DMS53 (cell line): ENCODE data around the gene AGBL4.
A peak's percentile ranks its signal among the peaks of the same experiment; 100 is the strongest.

ENCODE experiments used
- DNase-seq: peaks from one replicate; lab custom pipeline; 2025; lab: John Stamatoyannopoulos, UW

Gene AGBL4

DNA sequence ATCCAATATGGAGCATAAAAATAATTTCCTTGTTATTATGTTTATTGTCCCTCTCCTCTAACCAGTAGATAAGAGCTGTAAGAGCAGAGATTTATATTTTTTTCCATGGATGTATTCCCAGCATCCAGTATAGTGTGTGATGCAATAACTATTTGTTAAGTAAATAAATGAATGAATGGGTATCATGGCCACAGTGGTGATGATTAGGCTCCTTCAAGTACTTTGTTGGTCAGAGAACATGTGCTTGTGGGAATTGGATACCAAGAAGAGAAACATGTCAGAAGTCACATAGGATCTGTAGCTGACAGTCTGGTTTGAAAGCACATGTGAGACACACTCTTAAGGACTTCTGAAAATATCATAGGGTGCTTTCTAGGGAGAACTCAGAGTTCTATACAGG lies 588.5 kb downstream of the AGBL4 start:
- peak; percentile 77 for DNase-seq

- peak; percentile 13 for DNase-seq
Observed at GRCh38 chr1:49424782-49425181, 599.0 kb downstream of the AGBL4 start.

GRCh38 chr1:49416758-49417157 lies 607.0 kb downstream of the AGBL4 start:
- peak; percentile 22 for DNase-seq

DNA sequence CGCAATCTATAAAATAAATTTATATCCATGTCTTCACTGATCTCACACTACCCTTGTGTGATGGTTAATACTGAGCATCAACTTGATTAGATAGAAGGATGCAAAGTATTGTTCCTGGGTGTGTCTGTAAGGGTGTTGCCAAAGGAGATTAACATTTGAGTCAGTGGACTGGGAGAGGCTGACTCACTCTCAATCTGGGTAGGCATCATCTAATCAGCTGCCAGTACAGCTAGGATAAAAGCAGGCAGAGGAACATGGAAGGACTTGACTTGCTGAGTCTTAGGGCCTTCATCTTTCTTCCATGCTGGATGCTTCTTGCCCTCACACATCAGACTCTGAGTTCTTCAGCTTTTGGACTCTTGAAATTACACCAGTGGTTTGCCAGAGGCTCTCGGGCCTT lies 615.4 kb downstream of the AGBL4 start:
- no peak for DNase-seq

- no peak for DNase-seq
Observed at GRCh38 chr1:49397086-49397485, 626.7 kb downstream of the AGBL4 start.

DNA sequence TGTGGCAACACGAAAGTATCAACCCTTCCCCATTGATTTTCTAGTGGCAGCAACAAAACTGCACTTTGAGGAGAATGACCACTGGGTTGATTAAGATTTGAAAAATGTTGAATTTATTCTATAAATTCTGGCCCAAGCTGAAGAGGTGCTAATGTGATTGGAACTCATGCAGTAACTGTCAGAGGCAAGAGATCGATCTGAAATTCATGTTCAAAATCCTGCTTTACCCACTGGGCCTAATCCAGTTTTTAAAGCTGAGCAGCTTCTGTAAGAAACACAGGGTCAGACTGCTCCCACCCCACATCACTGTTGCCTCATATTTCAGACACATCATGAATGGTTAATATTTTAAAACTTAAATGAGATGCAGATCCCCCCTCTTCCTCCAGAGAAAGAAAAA lies 629.6 kb downstream of the AGBL4 start:
- no peak for DNase-seq

GRCh38 chr1:49389699-49390098 lies 634.1 kb downstream of the AGBL4 start:
- DNase-seq, result no peak

DNA sequence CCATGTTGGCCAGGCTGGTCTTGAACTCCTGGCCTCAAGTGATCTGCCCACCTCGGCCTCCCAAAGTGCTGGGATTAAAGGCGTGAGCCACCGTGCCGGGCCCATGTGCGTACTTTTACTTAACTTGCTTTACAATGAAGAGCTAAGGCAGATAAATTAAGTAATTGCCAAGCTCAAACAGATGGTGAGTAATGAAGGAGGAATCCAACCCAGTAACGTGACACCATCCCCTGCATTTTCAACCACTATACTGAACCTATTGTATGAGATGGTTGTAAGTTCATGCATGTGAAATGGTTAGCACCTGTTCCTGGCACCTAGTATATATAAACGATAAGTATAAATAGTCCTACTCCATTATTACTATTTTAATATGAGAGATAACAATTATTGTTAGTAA lies 659.1 kb downstream of the AGBL4 start:
- peak; percentile 46 for DNase-seq

- DNase-seq, result no peak
Observed at GRCh38 chr1:49363628-49364027, 660.1 kb downstream of the AGBL4 start.

GRCh38 chr1:49358036-49358435 lies 665.7 kb downstream of the AGBL4 start:
- no peak for DNase-seq

DNA sequence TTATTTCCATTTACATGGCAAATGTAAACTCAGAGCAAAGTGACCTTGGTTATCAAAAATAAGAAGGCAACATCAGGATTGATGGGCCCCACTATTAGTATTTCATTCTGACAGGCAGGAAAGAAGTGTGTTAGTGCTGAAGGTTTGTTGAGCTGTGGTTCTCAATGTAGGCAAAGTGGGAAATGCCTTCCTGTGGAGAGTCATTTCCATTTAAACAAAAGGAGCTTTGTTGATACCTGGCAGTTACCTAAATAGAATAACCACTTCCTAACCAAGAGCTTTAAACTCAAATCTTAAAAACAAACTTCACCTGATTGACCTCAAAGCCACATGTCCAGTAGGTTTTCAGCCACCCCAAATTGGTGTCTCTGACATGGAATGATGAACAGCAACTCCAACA lies 667.2 kb downstream of the AGBL4 start:
- DNase-seq, result no peak

DNA sequence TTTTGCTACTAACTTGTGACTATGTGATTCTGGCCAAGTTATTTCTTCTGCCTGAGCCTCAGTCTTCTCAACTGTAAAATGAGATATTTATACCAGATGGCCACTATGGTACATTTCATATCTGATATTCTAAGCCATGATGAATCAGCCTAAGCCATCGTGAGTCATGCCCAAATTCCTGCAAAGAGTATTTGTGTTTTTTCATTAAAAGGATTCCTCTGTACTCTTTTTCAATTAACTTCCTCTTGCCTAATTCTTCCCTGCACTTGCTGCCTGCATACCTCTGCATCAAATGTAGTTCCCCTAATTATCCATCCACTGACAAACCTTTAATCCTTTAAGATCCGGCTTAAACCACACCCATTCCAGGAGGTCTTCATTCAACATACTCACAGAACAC lies 672.0 kb downstream of the AGBL4 start:
- no peak for DNase-seq

- DNase-seq, result peak; percentile 55
Observed at GRCh38 chr1:49346767-49347349, 676.9 kb downstream of the AGBL4 start.

GRCh38 chr1:49340576-49340975 lies 683.2 kb downstream of the AGBL4 start:
- DNase-seq, result peak; percentile 28

GRCh38 chr1:49339043-49339442 lies 684.7 kb downstream of the AGBL4 start:
- DNase-seq, result no peak

DNA sequence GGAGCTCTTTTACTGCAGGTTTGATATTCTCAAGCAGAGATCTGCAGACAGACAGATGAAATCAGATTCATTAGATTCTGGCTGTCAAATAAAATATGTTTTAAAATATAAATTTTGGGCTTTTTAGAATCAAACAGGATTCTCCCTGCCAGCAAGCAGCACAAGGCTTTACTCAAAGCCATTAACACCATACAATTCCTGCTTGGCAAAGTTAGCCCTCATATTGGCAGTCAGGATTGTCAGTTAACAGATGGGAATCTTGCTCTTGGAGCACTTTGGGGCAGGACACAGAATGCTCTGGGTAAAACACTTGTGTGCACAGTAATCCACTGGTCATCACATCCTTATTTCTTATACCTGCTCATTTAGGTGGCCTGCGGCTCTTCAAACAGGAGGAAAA lies 686.5 kb downstream of the AGBL4 start:
- DNase-seq, result no peak

DNA sequence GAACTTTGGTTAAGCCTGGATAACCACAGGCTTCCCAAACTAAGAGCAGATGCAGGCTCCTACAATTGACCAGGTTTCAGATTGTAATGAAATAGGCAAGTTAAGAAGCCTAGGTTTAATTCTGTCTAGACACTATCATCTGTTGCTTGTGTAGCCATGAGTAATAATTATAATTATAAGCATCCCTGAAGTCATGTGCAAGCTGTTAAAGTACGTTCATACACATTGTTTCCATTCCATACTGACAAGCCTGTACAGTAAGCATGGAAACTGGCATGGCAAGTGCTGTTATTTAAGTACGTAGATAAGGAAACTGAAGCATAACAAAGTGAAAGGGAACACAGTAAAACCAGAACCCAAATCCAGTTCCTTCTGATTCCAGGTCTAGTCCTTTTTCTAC lies 689.8 kb downstream of the AGBL4 start:
- DNase-seq, result no peak

GRCh38 chr1:49331066-49331852 lies 692.5 kb downstream of the AGBL4 start:
- DNase-seq, result no peak

DNA sequence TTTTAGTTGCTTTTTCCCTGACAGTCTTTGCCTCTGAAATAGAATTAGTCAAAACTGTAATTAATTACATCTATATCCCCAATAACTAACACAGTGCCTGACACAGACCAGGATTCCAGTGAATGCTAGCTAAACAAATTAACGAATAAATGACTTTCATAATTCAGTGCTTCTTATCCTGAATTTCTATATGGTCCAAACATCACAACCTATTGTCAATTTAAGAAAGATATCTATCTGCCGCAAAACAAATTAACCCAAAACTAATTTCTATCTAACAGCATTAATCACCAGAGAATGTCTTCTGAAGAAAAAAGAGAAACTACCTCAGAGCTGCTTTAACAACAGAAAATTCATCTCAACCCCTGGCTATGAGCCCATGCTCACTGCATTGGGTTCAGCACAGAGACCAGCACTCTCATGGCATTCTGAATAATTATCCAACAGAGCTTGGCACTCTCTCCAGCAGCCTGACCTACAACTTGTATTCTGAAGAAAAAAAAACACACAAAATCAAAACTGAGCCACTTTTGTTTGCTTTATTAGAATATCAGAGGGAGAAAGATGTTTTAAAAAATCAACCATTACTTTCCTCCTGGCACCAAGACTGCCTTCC lies 699.7 kb downstream of the AGBL4 start:
- DNase-seq, result no peak

DNA sequence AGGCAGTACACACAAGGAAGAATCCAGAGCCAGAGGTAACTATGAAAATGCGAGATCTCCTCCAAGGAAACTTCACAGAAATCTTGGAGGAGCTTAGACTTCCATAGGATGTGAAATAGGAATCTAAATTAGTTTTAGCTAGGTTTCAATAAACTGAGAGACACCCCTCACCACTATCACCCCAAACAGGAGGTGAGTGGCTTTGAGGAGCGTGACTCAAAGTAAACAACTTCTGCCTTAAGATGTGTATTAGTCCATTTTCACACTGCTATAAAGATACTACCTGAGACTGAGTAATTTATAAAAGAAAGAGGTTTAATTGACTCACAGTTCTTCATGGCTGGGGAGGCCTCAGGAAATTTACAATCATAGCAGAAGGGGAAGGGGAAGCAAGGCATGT lies 703.3 kb downstream of the AGBL4 start:
- DNase-seq, result peak; percentile 34

DNA sequence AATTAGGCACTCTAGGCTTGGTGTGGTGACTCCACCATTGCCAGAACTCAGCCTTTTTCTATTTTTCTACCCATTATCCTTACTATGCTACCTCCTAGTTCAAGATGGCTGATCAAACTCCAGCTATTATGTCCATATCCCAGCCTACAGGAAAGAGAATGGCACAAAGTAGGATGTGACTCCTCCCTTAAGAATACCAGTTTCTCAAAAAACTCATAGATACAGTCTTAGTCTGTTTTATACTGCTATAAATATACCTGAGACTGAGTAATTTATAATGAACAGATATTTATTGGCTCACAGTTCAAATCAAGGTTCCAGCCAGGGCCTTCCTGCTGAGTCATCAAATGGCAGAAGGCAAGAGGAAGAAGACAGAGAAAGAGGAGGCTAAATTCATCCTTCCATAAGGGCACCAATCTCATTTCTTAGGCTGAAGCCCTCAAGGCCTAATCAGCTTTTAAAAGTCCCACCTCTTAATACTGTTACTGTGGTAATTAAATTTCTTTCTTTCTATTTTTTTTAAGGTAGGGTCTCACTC lies 704.3 kb downstream of the AGBL4 start:
- DNase-seq, result no peak

DNA sequence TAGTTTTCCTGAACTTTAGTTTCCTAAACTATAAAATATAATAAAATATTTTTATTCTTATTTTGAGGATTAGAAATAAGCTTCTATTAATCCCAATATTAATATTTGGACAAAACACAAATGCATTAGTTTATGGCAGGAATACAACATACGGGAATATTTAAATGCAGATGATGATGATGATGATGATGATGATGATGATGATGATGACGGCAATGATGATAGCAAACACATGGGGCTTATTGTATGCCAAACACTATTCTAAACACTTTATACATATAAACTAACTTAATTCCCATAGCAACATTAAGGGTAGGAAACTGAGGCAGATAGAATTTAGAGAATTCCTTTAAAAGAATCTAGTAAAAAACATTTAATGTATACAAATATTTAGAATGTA lies 705.5 kb downstream of the AGBL4 start:
- no peak for DNase-seq

- no peak for DNase-seq
Observed at GRCh38 chr1:49307457-49307856, 716.3 kb downstream of the AGBL4 start.
